ENCODE results near the gene SGCA. TPM values are rescaled to one million over a fixed set of nuclear protein-coding genes. Genes with fewer than 3 reads are reported as not detected.

Gene SGCA
- total and polyA plus RNA-seq, 2 of the 13 experiments (the other 11 are each of a cell fraction or from before 2014, with no cell fraction given) = not detected

GRCh38 chr17:50210240-50211225 is 44.7 kb downstream of the SGCA start (continued):
- TF ChIP-seq ZMAT3 (CRISPR knock-in tag; conservative IDR thresholded peaks at IDR 0.05) = no peak
- no peak for TF ChIP-seq BCLAF1 (IDR thresholded peaks at IDR 0.05)
- no peak for TF ChIP-seq MTERF4 (CRISPR knock-in tag; IDR thresholded peaks at IDR 0.05)
- 0 out of 2 replicates have a peak, but pooled peaks have one; percentile 76 for TF ChIP-seq ZNF343 (CRISPR knock-in tag; IDR thresholded peaks at IDR 0.05)
- peak; percentile 37; the same call in 1 of the 2 replicates for TF ChIP-seq NR2F6 (IDR thresholded peaks at IDR 0.05)
- no peak for TF ChIP-seq NR2F6 (CRISPR knock-in tag; IDR thresholded peaks at IDR 0.05)
- peak; percentile 41; the same call in 1 of the 2 replicates for TF ChIP-seq ZBTB7A (CRISPR knock-in tag; IDR thresholded peaks at IDR 0.05)
- TF ChIP-seq DNMT1 (CRISPR knock-in tag; IDR thresholded peaks at IDR 0.05) = no peak
- TF ChIP-seq HDAC1 (CRISPR knock-in tag; IDR thresholded peaks at IDR 0.05) = no peak
- TF ChIP-seq ZNF446 (CRISPR knock-in tag; IDR thresholded peaks at IDR 0.05) = no peak
- TF ChIP-seq MNT (IDR thresholded peaks at IDR 0.05) = no peak
- no peak for TF ChIP-seq AGO2 (optimal IDR thresholded peaks at IDR 0.05; ENCODE audit: low read depth, low read length)
- TF ChIP-seq DPF2 (CRISPR knock-in tag; IDR thresholded peaks at IDR 0.05; ENCODE audit: borderline replicate concordance, low read depth) = peak; percentile 39; the same call in 1 of the 2 replicates
- TF ChIP-seq ZNF660 (CRISPR knock-in tag; IDR thresholded peaks at IDR 0.05; ENCODE audit: borderline replicate concordance, low read depth) = no peak
- no peak for TF ChIP-seq PHF8 (CRISPR knock-in tag; IDR thresholded peaks at IDR 0.05)
- no peak for TF ChIP-seq SNRNP70 (IDR thresholded peaks at IDR 0.05; ENCODE audit: low read depth, low read length)
- no peak for TF ChIP-seq ZNF773 (CRISPR knock-in tag; IDR thresholded peaks at IDR 0.05; ENCODE audit: borderline replicate concordance)
- TF ChIP-seq ZKSCAN5 (CRISPR knock-in tag; IDR thresholded peaks at IDR 0.05) = no peak
- no peak for TF ChIP-seq ZNF562 (CRISPR knock-in tag; IDR thresholded peaks at IDR 0.05; ENCODE audit: borderline replicate concordance)
- TF ChIP-seq ZNF253 (CRISPR knock-in tag; IDR thresholded peaks at IDR 0.05; ENCODE audit: borderline replicate concordance) = no peak
- no peak for TF ChIP-seq ZNF496 (CRISPR knock-in tag; IDR thresholded peaks at IDR 0.05; ENCODE audit: insufficient replicate concordance)
- no peak for TF ChIP-seq ELF1 (CRISPR knock-in tag; IDR thresholded peaks at IDR 0.05)
- TF ChIP-seq POLR2AphosphoS5 (IDR thresholded peaks at IDR 0.05; ENCODE audit: low read depth, low read length) = no peak
